ENCODE measurements around the gene CASZ1. TPM values are rescaled to one million over a fixed set of nuclear protein-coding genes. Genes with fewer than 3 reads are reported as not detected.
A peak's percentile ranks its signal among the peaks of the same experiment; 100 is the strongest.

The CASZ1 gene
- total RNA-seq, 1 donor from 2014 or later: 58.2 TPM

DNA sequence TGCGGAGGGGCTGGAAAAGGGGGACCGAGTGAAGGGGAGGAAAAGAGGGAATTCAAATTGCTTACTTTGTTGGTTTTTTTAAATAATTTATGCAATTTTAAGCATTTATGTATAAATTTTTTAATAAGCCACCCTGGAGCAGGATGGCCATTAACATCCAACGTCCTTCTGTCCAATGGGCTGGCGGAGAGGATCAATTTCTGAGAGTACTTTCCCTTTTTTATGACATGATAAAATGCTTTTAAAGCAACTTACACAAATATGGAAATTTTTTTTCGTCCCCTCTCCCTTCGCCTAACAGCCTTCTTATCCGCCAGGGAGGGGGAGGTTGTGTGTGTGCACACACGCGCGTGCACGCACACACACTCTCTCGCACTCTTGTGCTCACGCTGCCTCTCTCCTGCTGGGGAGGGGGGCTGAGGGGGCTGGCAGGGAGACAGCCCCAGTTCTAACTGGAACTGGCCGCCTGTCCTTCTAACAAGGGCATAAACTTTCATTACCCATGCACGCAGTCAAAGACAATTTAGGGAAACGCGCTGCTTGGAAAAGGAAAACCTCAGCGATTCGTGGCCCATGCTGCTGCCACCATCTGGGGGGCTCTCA lies 123.2 kb downstream of the CASZ1 start:
- intact Hi-C loops (cut with DNase I): no loop called here
- ATAC-seq (no peak), DNase-seq (ENCODE audit: missing footprints) (no peak)

- ATAC-seq: no peak
- DNase-seq (ENCODE audit: missing footprints): no peak
- intact Hi-C loops (cut with DNase I): no loop called here
These were observed 123.9 kb downstream of the CASZ1 start for GRCh38 chr1:10672343-10673050.

DNA sequence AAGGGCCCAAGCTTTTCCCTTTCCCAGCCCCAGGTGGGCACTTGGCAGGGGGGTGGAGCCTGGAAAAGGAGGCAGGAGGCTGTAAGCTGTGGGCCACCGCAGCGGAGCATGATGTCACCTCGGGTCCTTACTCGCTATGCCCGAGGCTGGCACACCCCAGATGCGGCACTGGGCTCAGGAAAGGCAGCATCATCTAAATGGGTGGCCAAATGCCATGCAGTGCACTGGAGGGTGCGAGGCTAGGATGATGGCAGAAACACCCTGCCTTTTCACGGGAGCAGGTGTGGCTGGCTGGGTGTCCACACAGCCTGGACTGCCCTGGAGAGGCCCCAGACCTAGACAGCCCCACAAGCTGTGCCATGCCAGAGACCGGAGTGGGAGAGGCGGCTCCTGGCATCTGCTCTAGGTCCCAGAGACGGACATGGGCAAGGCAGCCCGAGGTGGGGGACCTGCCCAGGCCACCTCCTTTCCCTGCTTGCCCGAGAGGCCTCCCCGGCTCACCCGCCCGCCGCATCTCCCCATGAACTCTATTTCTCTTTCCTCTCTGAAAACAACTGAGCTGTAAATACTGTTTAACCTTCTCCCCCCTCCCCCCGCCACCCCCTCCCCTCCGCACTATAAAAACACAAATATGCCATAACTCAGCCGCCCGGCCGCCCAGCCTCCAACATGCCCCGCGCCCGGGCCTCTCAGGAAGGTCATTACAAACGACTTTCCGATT lies 124.7 kb downstream of the CASZ1 start:
- DNase-seq (ENCODE audit: missing footprints): no peak
- intact Hi-C loops (cut with DNase I): no loop called here
- peak; percentile 18 for ATAC-seq

GRCh38 chr1:10671090-10671489 lies 125.4 kb downstream of the CASZ1 start:
- no peak for ATAC-seq
- intact Hi-C loops (cut with DNase I): no loop called here
- DNase-seq (ENCODE audit: missing footprints): no peak

- DNase-seq (ENCODE audit: missing footprints) (no peak), ATAC-seq (no peak)
- intact Hi-C loops (cut with DNase I): no loop called here
These were observed 126.3 kb downstream of the CASZ1 start for GRCh38 chr1:10670190-10670589.

GRCh38 chr1:10669570-10669969 lies 126.9 kb downstream of the CASZ1 start:
- no peak for DNase-seq (ENCODE audit: missing footprints)
- no peak for ATAC-seq
- intact Hi-C loops (cut with DNase I): no loop called here

GRCh38 chr1:10667861-10668761 lies 128.3 kb downstream of the CASZ1 start:
- intact Hi-C loops (cut with DNase I): no loop called here
- no peak for ATAC-seq

DNA sequence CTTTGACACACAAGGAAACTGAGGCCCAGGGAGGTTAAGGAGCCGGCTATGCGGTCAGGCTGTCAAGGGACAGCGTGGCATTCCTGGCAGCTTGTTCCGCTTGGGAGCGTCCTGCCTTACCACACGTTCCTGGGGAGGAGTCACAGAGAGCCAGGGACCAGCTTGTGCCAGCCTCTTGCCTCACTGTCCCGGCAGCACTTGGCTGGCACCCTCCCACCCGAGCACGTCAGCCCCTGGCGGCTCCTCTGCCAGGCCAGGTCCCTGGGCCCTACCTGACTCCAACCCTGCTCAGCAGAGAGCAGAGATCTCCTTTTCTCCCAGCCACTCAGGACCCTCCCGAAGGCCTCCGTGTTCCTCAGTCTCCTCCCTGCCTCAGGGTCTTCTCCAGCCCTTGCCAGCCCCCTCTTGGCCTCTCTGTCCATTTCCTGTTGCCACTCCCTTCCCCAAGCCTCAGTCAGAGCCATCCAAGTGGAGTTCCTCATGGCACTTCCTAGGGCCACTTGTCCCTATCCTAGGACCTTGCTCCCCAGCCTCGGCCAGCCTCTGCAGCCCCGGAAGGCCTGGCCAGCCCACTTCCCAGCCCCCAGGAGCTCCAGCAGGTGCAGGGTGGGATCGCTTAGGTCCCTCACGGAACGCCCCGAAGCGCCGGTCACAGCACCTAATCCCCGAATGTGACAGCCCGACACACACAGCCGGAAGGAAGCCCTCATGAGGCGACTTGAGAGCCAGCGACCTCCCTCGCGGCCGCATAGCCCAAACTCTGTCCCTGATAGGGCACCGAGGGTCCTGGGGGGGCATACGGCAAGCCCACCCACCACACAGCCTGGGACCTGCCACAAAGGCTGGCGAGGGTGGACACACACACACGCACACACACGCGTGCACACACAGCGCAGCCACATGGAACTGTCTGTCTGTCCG lies 130.3 kb downstream of the CASZ1 start:
- ATAC-seq (peak; percentile 69), DNase-seq (ENCODE audit: missing footprints) (peak; percentile 83)
- intact Hi-C loops (cut with DNase I): no loop called here

More at GRCh38 chr1:10667861-10668761, 128.3 kb downstream of the CASZ1 start:
- no peak for DNase-seq (ENCODE audit: missing footprints)

DNA sequence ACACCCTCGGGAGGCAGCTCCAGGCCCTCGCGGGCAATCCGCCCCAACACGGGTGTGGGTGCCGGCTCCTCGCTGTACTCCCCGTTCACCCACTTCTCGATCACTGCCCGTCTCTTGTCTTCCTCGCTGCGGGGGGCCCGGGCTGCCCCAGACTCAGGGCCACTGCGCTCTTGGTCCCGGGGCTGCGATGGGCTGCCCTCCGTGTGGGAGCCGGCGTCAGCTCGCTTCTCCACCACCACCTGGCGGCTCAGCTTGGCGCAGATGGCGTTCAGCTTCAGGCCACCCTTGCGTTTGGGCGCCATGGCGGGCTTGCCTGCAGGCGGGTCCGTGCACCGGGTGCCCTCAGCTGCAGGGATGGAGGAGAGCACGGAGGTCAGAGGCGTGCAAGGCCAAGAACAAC lies 131.2 kb downstream of the CASZ1 start:
- ATAC-seq (no peak), DNase-seq (ENCODE audit: missing footprints) (no peak)
- intact Hi-C loops (cut with DNase I): no loop called here

GRCh38 chr1:10664251-10664650 lies 132.2 kb downstream of the CASZ1 start:
- DNase-seq (ENCODE audit: missing footprints) (peak; percentile 77), ATAC-seq (peak; percentile 47)
- intact Hi-C loops (cut with DNase I): no loop called here

- ATAC-seq: peak; percentile 66
- intact Hi-C loops (cut with DNase I): no loop called here
These were observed 132.8 kb downstream of the CASZ1 start for GRCh38 chr1:10663678-10664035.

GRCh38 chr1:10662824-10663677 lies 133.4 kb downstream of the CASZ1 start:
- peak; percentile 23 for ATAC-seq

More at GRCh38 chr1:10663678-10664035, 132.8 kb downstream of the CASZ1 start:
- no peak for DNase-seq (ENCODE audit: missing footprints)

DNA sequence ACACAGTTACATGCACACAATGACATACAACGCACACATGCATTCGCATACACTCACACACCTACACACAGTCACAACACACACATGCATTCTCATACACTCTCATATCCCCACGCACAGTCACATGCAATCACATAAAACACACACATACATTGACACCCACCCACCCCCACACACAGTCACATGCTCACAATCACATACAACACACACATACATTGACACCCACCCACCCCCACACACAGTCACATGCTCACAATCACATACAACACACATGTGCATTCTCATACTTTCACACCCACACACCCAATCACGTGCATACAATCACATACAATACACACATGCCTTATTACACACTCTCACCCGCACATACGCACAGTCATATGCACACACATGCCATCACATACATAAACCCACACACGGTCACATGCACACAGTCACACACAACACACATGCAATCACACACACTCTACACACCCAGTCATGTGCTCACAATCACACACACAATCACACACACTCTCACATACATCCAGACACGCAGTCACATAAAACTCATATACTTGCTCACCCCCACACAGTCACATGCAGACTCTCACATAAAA lies 134.3 kb downstream of the CASZ1 start:
- DNase-seq (ENCODE audit: missing footprints): no peak
- no peak for ATAC-seq
- intact Hi-C loops (cut with DNase I): no loop called here

More at GRCh38 chr1:10662824-10663677, 133.4 kb downstream of the CASZ1 start:
- no peak for DNase-seq (ENCODE audit: missing footprints)
- intact Hi-C loops (cut with DNase I): no loop called here

- no peak for ATAC-seq
- DNase-seq (ENCODE audit: missing footprints): no peak
- intact Hi-C loops (cut with DNase I): no loop called here
These were observed 135.0 kb downstream of the CASZ1 start for GRCh38 chr1:10661453-10661852.

DNA sequence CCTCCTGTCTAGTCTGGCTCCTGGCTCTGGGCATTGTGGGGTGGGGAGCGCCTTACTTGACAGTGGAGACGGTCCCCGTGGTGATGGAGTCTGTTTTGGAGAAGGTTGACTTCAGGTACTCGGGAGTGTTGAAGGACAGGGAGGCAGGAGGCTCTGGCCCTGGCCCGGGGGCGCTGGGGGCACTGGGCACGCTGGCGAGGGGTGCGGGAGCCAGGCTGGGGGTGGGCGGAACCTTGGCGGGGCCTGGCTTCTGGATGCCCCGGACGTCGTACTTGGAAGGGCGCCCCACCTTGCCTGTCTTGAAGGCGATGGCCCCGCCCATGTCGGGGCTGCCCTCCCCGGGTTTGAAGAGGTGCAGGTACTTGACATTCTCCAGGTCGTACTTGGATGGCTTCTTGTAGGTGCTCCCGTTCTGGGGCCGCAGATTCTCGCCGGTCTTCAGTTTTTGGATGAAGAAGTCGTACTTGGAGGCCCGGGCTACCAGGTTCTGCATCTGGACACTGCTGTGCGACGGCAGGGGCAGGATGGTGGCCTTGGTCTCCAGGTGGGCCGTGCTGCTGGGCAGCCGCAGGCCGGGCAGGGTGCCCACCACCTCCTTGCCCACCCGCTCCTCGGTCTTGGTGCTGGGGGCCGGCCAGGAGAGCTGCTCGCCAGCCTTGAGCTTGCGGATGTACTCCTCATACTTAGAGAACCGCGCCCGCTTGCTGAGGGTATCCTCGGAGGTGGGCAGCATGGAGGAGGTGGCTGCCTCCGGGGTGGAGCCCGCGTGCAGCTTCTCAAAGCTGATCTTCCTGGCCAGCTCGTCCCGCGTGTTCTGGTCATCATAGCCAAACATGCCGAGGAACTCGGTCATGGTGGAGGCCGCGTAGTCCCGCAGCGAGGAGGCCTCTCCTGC lies 136.6 kb downstream of the CASZ1 start:
- no peak for ATAC-seq
- no peak for DNase-seq (ENCODE audit: missing footprints)
- intact Hi-C loops (cut with DNase I): no loop called here

- intact Hi-C loops (cut with DNase I): no loop called here
- ATAC-seq (no peak), DNase-seq (ENCODE audit: missing footprints) (no peak)
These were observed 137.2 kb downstream of the CASZ1 start for GRCh38 chr1:10659218-10659617.

All from Right ventricle myocardium inferior (tissue), 1 donor.